NCI-H146 (cell line): Measurements from ENCODE around the gene FIBIN.

Source experiments
- DNase-seq: peaks from one replicate; lab custom pipeline; 2025; lab: John Stamatoyannopoulos, UW

Gene FIBIN

DNA sequence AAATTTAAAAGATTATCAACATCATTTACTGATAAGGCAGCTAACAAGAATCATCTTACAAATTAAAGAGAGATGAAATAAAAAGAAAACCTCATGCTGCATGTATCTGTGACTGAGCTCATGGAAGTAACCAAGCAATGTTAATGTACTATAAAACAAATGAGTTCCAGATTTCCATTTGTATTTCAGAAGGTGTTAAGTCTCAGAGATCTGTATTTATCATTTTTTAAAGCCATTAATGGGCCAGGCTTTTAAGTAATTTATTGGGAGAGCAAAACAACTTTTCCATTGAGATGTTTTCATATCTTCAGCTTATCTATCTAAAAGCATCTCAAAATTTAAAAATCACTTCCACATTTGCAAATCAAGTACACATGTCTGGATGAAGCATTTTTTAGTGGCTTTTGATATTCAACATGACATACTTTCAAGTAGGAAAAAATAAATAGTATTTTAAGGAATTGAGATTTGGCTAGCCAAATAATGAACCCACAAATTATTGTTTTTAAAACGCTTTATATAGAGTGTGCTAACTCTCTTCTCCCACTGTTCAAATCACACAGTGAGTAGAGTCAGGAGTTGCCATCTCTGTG, 28.8 kb downstream of the FIBIN start:
- no peak for DNase-seq

DNA sequence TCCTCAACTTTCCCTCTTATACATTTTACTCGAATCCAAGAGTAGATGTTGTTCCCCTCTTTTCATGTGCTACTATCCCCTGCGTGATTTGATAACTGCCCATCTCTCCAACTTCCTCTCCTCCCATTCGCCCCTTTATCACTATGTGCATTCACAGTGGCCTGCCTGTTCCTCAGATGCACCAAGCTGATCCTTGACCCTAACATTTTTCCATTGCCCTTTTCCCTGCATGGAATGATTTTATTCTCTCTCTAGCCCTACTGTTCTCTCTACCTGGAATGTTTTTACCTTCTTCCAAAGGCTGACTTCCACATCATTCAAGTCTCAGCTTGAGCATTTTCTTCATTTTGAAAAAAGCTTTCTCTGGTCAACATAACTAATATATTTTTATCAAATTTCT, 31.0 kb downstream of the FIBIN start:
- no peak for DNase-seq

DNA sequence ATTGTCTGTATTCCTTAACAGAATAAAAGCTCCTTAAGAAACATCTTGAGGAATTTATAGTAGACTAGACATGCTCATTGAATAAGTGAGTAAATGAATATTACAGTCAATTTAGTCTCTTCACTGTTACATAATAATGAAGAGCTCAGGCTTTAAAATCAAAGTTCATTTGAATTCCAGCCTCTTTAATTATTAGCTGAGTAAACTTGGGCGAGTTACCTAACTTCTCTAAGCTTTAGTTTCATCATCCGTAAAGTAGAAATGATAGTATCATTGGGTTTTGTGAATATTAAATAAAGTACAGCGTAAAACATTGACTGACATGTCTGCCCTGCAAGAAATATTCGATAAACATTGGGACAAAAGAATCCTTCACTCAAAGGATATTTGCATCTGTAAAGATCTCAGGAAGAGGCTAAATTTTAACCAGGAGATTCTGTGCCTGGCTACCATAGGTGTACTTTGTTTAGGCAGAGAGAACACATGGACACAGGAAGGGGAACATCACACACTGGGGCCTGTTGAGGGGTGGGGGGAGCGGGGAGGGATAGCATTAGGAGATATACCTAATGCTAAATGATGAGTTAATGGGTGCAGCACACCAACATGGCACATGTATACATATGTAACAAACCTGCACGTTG, 31.5 kb downstream of the FIBIN start:
- no peak for DNase-seq

DNA sequence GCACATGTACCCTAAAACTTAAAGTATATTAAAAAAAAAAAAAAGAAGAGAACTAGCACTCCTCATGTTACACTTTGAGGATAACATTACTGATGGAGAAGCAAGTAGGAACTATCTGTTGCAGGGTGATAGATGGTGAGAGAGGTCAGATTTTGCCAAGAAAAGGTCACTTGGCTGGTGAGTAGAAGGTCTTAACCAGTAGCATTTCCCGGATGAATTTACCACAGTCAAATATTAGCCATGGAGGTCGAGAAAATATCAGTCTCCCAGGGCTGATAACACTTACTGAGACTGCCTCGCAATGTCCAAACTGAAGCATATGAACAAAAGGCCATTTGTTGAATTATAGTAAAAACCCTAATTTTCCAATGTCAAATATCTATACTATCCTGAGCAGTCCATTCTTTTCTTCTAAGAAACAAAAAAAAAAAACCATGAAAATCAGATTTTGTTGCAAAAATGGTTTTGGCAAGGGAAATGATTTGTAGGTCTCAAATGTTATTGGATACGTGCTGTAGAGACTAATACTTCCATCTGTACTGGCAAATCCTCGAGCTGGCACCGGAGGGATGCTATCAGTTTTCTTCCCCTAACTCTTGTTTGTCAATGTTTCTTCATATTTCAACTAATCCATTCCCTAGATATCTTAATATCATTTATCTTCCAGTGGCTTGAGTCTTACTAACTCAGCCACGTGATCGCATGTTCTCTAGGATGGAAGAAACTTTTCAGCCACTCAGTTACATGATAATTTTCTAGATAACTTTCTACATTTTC, 32.2 kb downstream of the FIBIN start:
- no peak for DNase-seq

DNA sequence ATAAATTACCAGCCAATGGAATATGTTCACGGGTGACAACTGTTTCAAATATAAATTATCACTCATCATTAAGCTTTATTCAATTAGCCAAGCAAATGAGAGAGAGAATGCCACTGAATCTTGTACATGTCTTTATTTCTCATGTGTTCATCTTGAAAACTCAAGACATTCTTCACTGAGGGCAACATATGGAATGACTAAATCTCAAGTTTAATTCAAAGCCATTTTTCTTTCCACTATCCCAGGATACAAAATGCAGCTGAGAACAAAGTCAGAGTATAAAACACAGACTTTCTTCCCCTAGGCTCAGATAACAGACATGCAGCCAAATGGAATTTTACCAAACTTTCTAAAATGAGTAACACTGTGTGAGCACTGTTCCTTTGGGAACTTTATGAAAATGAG, 34.7 kb downstream of the FIBIN start:
- DNase-seq: no peak

DNA sequence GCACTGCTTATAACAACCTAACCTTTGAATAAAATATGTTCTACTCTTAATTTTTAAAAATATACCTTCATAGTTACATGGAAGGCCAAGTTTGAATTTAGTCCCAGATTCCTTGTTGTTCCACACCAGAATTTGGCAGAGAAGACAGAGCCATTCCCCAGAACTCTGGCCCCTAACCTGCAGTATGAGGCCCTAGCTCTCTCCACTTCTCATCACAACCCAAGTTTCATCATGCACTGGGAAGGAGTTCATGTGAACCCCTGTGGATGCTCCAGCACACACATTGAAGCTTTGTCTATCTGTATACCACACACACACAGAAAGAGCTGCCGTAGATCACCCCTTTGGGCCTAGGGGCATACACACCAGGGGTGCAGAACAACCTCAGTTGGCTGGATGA, 36.1 kb downstream of the FIBIN start:
- DNase-seq: no peak

DNA sequence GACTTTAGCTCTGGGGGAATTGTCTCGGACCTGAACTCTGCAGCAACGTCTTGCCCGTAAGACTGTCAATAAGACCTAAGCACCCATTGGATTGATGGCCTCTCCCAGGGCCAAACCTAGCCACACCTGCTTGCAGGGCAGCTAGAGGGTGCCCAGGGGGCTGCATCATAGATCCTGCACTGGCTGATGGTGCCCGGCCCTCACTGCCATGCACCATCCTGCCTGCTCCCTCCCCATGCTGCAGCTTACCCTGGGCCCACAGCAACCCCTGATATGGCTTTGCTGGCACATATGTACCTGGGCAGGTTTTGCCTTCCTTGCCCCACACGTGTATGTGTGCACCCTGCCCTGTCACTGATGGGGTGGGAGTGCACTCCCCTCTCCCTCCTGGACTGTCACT, 37.8 kb downstream of the FIBIN start:
- DNase-seq: no peak

DNA sequence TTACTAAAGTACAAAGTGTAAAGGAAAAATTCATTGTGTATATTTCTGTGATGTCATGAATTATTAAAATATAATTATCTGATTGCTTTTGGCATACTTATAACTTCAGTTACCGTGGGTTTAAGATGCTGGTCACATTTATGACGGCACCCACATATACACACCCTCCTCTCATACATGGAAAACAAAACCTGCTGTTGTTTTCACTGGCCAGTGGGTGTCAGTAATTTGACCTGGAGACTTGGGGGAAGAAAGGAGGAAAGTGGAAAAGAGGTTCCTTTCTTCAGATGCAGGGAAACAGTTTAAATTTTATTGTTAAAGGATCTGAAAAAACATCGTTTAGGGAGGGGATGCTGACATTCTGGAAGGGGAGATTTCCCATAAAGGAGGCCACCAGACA, 46.0 kb downstream of the FIBIN start:
- no peak for DNase-seq

DNA sequence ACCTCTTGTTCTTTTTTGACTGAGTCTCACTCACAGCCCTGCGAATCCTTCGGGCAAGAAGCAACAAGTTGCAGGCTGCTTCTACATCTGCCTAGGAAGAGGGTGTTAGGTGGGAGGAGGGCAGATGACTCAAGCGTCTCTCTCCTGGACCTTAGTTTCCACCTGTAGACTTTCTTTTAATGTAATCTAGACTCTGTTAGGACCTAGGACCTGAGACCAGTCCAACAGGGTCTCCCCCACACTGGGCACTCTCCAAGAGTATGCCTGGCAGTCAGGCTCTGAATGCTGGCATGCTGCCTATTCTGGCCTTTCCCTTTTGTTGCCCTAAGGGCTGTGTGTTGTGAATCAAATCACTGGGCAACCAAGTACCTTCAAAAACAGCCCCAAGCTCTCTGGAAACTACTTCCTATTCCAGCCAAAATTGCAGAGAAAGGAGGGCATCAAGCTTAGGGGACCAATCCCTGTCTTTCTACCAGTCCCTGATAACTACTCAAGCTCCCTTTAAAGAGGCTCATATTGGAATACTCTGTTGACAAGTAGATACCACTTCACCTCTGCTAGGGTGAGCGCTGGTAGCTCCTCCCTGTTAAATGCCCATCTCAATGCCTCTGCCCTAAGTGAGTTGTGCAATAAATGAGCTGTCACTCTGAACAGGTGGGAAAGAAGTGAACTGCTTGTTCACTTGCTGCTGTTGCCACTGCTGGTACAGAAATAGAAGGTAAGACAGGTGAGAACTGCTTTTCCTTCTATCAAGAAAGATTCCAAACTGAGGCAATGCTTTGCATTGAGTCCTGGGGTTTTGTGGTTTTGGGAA, 46.6 kb downstream of the FIBIN start, which contains the start of gene BBOX1:
Gene BBOX1 (plus strand): TSS at position 514 of the 814 bp plus-strand sequence. CDS start 14,616 bp downstream, outside the sequence.
- DNase-seq: no peak

DNA sequence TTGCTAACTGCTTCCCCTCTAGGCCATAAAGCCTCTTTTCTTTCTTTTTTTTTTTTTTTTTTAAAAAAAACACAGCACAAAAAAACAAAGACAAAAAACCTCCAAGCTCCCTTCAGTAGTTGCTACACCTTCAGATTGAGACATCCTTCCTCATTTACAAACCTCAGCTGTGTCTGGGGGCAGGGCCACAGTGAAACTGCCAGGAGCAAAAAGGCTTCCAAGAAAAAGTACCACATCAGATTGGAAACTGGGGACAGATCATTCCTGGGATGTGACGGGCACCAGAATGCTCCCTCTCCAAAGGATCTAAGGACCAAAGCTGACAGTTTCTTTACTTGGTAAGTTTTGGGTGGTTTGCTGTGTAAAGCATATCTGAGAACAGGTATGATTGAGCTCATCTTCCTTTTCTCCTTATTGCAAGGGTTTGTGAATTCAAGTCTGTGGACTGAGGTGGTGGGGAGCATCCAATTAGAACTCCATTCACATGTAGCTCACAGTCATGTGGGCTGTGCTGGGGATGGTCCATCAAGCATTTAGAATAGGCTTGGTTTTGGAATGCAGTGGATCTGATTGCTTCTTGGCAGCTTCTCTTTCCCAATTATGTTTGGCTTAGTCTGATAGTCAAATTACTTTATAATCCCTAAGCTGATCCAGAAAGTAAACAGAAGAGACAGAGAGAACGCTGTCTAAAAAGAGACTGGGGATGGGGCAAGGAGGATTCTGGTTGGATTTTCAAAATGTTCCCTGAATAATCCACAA, 47.4 kb downstream of the FIBIN start:
- DNase-seq: no peak
